Measurements from ENCODE around the gene CDC42BPB. TPM values are rescaled to one million over a fixed set of nuclear protein-coding genes. Genes with fewer than 3 reads are reported as not detected.
"Not testable (repeated sequence)": the region's sequence is repeated elsewhere in the genome, so short reads cannot be mapped to it uniquely, and the experiment has no call there.

Gene CDC42BPB
- total RNA-seq, 2 donors from 2014 or later = 68.0 to 83.4 TPM

GRCh38 chr14:103028161-103028767, 29.1 kb downstream of the CDC42BPB start:
- no peak for DNase-seq (ENCODE audit: low spot score)
- Histone ChIP-seq H3K4me3 (no peak overlapping the region), H3K36me3 (no peaks in the 10 kb centered on the region), H3K9me3 (no peaks in the 10 kb centered on the region), H3K4me1 (peaks cover 0 to 37% of the 10 kb centered on the region in 2 donors), H3K27ac (no peak overlapping the region), H3K27me3 (no peaks in the 10 kb centered on the region)
- TF ChIP-seq CTCF (IDR thresholded peaks at IDR 0.05) = no peak

GRCh38 chr14:103027451-103027850, 29.9 kb downstream of the CDC42BPB start:
- H3K27ac ChIP-seq = no peak overlapping the region
- no peak overlapping the region for H3K4me3 ChIP-seq
- H3K4me1 ChIP-seq = peaks cover 0 to 44% of the 10 kb centered on the region in 2 donors
- DNase-seq (ENCODE audit: low spot score) = no peak
- TF ChIP-seq CTCF (IDR thresholded peaks at IDR 0.05) = no peak
- H3K9me3 ChIP-seq = no peaks in the 10 kb centered on the region
- H3K27me3 ChIP-seq = no peaks in the 10 kb centered on the region
- no peaks in the 10 kb centered on the region for H3K36me3 ChIP-seq

- H3K4me1 ChIP-seq = peaks cover 0 to 46% of the 10 kb centered on the region in 2 donors
Observed at GRCh38 chr14:103026988-103027387, 30.4 kb downstream of the CDC42BPB start.

GRCh38 chr14:103026196-103026595, 31.2 kb downstream of the CDC42BPB start:
- not testable (repeated sequence) for DNase-seq (ENCODE audit: low spot score); H3K9me3 ChIP-seq; H3K36me3 ChIP-seq; H3K27me3 ChIP-seq; H3K4me3 ChIP-seq; H3K27ac ChIP-seq
- peaks cover 0 to 45% of the 10 kb centered on the region in 2 donors for H3K4me1 ChIP-seq

More at GRCh38 chr14:103026988-103027387, 30.4 kb downstream of the CDC42BPB start:
- no peak for TF ChIP-seq CTCF (IDR thresholded peaks at IDR 0.05)
- H3K27me3 ChIP-seq = no peaks in the 10 kb centered on the region
- H3K27ac ChIP-seq = no peak overlapping the region
- no peak for DNase-seq (ENCODE audit: low spot score)
- no peaks in the 10 kb centered on the region for H3K36me3 ChIP-seq
- no peak overlapping the region for H3K4me3 ChIP-seq
- H3K9me3 ChIP-seq = no peaks in the 10 kb centered on the region

GRCh38 chr14:103023881-103024473, 33.4 kb downstream of the CDC42BPB start:
- Histone ChIP-seq H3K4me1 (peaks cover 0 to 48% of the 10 kb centered on the region in 2 donors), H3K4me3 (no peak overlapping the region), H3K27me3 (no peaks in the 10 kb centered on the region), H3K9me3 (no peaks in the 10 kb centered on the region), H3K27ac (peak overlapping the region; percentile 13 to 56), H3K36me3 (no peaks in the 10 kb centered on the region)
- DNase-seq (ENCODE audit: low spot score) = no peak
- no peak for TF ChIP-seq CTCF (IDR thresholded peaks at IDR 0.05)

GRCh38 chr14:103022685-103023044, 34.7 kb downstream of the CDC42BPB start:
- no peaks in the 10 kb centered on the region for H3K9me3 ChIP-seq
- TF ChIP-seq CTCF (IDR thresholded peaks at IDR 0.05) = no peak
- no peaks in the 10 kb centered on the region for H3K36me3 ChIP-seq
- no peaks in the 10 kb centered on the region for H3K27me3 ChIP-seq
- no peak for DNase-seq (ENCODE audit: low spot score)
- H3K4me3 ChIP-seq = no peak overlapping the region
- peaks cover 0 to 39% of the 10 kb centered on the region in 2 donors for H3K4me1 ChIP-seq
- H3K27ac ChIP-seq = no peak overlapping the region
